Panc1 (cell line): ENCODE results near the gene ABCA8. TPM values are rescaled to one million over a fixed set of nuclear protein-coding genes. Genes with fewer than 3 reads are reported as not detected.
"Not testable (repeated sequence)": the region's sequence is repeated elsewhere in the genome, so short reads cannot be mapped to it uniquely, and the experiment has no call there.

Experiments
- ATAC-seq: fragments of 200-7000 bp; cut with Tn5 transposase; 2 replicates; pipeline ENCODE4 v1.9.1; 2020; ENCODE audit warnings: mild to moderate bottlenecking, moderate library complexity
- BruUV-seq: library from RNA; stranded (reverse); fragments of 400-500 nt; replicated peaks from 2 replicates; lab custom pipeline; 2021; lab: Mats Ljungman, UMichigan
- CTCF ChIA-PET: fragments of 300-600 bp; sonication (Branson Sonifier 250); formaldehyde crosslinking; loops from one replicate; lab custom pipeline; 2022; ENCODE audit warnings: antibody characterized with exemption; lab: Charles Lee
- POLR2A ChIA-PET: fragments of 300-600 bp; sonication (Branson Sonifier 250); formaldehyde crosslinking; loops from one replicate; lab custom pipeline; 2022; ENCODE audit warnings: antibody characterized with exemption; lab: Charles Lee
- DNase-seq: peaks from one replicate; pipeline ENCODE4 v3.0.0-alpha.2; 2010; ENCODE audit warnings: low read depth, low spot score
- H3K27ac ChIP-seq: 2 replicates; pipeline ENCODE4 v1.5.1; 2011; ENCODE audit warnings: mild to moderate bottlenecking, low read length, inconsistent platforms
- H3K27me3 ChIP-seq: fragments of 200-500 bp; sonication (Bioruptor generic); 2 replicates; pipeline ENCODE4 v1.6.0; 2014; ENCODE audit warnings: low read length, inconsistent platforms; ENCODE audit not compliant: control insufficient read depth, insufficient read depth
- H3K36me3 ChIP-seq: fragments of 200-500 bp; sonication (Bioruptor generic); 2 replicates; pipeline ENCODE4 v1.5.1; 2014; ENCODE audit warnings: inconsistent platforms, mild to moderate bottlenecking, low read length, moderate library complexity; ENCODE audit not compliant: control insufficient read depth, insufficient read depth
- H3K4me1 ChIP-seq: 2 replicates; pipeline ENCODE4 v1.5.1; 2011; ENCODE audit warnings: inconsistent platforms, mild to moderate bottlenecking, low read length, moderate library complexity; ENCODE audit not compliant: control insufficient read depth, insufficient read depth
- H3K4me3 ChIP-seq, 2 experiments: 2 replicates each; pipeline ENCODE4 v1.5.1; 2011 to 2012; ENCODE audit warnings: low read depth in 2 of 2, low read length in 2 of 2, mild to moderate bottlenecking in 2 of 2, inconsistent platforms in 1 of 2, moderate library complexity in 1 of 2
- H3K9me3 ChIP-seq: fragments of 200-500 bp; sonication (Bioruptor generic); 2 replicates; pipeline ENCODE4 v1.5.1; 2014; ENCODE audit warnings: low read depth, mild to moderate bottlenecking, inconsistent platforms, low read length, moderate library complexity; ENCODE audit not compliant: control insufficient read depth, insufficient read depth
- CTCF ChIP-seq: fragments of 450-650 bp; IDR thresholded peaks from 2 replicates; pipeline ENCODE4 v1.5.1; 2017; ENCODE audit warnings: mild to moderate bottlenecking
- POLR2AphosphoS5 ChIP-seq: IDR thresholded peaks from 2 replicates; pipeline ENCODE4 v1.6.1; 2012; ENCODE audit warnings: mild to moderate bottlenecking, low read depth, low read length, moderate library complexity
- REST ChIP-seq, 2 experiments: IDR thresholded peaks; 2 replicates each; pipeline ENCODE4 v1.6.1; 2011 to 2012; ENCODE audit warnings: low read depth in 2 of 2, control low read depth in 1 of 2, low read length in 1 of 2, mild to moderate bottlenecking in 1 of 2, moderate library complexity in 1 of 2; ENCODE audit not compliant: insufficient read depth in 1 of 2
- SIN3A ChIP-seq: IDR thresholded peaks from 2 replicates; pipeline ENCODE4 v1.6.1; 2012; ENCODE audit warnings: low read depth, mild to moderate bottlenecking, low read length, moderate library complexity, borderline replicate concordance; ENCODE audit not compliant: insufficient read depth
- TCF7L2 ChIP-seq: IDR thresholded peaks from 2 replicates; pipeline ENCODE4 v1.6.1; 2011; ENCODE audit warnings: mild to moderate bottlenecking, low read depth, low read length, inconsistent platforms
- in situ Hi-C: cut with HindIII; loops from 2 replicates; pipeline ENCODE4 v1.10.0; 2016; ENCODE audit warnings: low sequenced_read_pairs, low pct_unique_long_range_greater_than_20kb
- intact Hi-C: fragments of 100-400 bp; cut with micrococcal nuclease; formaldehyde crosslinking; loops from one replicate; pipeline ENCODE4 v1.10.0; 2022; ENCODE audit not compliant: unreplicated experiment
- total RNA-seq: library from RNA; stranded (reverse); gene quantifications from one replicate; pipeline ENCODE4 v1.2.1, GENCODE V29; 2021; ENCODE audit not compliant: unreplicated experiment

ABCA8 gene
- total RNA-seq, 1 experiment from 2014 or later = 0.23 TPM

- in situ Hi-C loops, CTCF ChIA-PET: not testable (repeated sequence)
These were observed 11.4 kb downstream of the ABCA8 start for GRCh38 chr17:68943812-68944182.

GRCh38 chr17:68943123-68943811 is 11.9 kb downstream of the ABCA8 start:
- Histone ChIP-seq H3K27me3 (no peaks in the 10 kb centered on the region), H3K9me3 (no peaks in the 10 kb centered on the region), H3K4me3 (no peak overlapping the region), H3K36me3 (no peaks in the 10 kb centered on the region), H3K27ac (no peak overlapping the region), H3K4me1 (no peaks in the 10 kb centered on the region)
- intact Hi-C loops = no loop called here
- no TSS peak for BruUV-seq
- in situ Hi-C loops = no loop called here
- TF ChIP-seq REST (IDR thresholded peaks at IDR 0.05; ENCODE audit: insufficient read depth in 1 of 2, low read depth in 2 of 2, low read length in 1 of 2) (no peak), SIN3A (no peak), CTCF (no peak), TCF7L2 (no peak), POLR2AphosphoS5 (no peak)
- ATAC-seq (no peak), DNase-seq (no peak)
- CTCF ChIA-PET = no interaction called here
- POLR2A ChIA-PET = no interaction called here

More at GRCh38 chr17:68943812-68944182, 11.4 kb downstream of the ABCA8 start:
- POLR2A ChIA-PET, ATAC-seq, H3K4me3 ChIP-seq, H3K4me1 ChIP-seq, H3K27me3 ChIP-seq, intact Hi-C loops, H3K27ac ChIP-seq, H3K36me3 ChIP-seq, BruUV-seq, DNase-seq, H3K9me3 ChIP-seq: not testable (repeated sequence)

GRCh38 chr17:68942389-68942788 is 12.8 kb downstream of the ABCA8 start:
- Histone ChIP-seq H3K9me3 (no peaks in the 10 kb centered on the region), H3K27me3 (no peaks in the 10 kb centered on the region), H3K4me1 (no peaks in the 10 kb centered on the region), H3K4me3 (no peak overlapping the region), H3K27ac (no peak overlapping the region), H3K36me3 (no peaks in the 10 kb centered on the region)
- intact Hi-C loops (no loop called here), in situ Hi-C loops (no loop called here)
- ATAC-seq (no peak), DNase-seq (no peak)
- TF ChIP-seq REST (IDR thresholded peaks at IDR 0.05; ENCODE audit: insufficient read depth in 1 of 2, low read depth in 2 of 2, low read length in 1 of 2) (no peak), POLR2AphosphoS5 (no peak), SIN3A (no peak), TCF7L2 (no peak), CTCF (no peak)
- BruUV-seq = no TSS peak
- POLR2A ChIA-PET = no interaction called here
- CTCF ChIA-PET = no interaction called here
